Immature natural killer cell (primary cell): Measurements from ENCODE around the gene EMID1. TPM values are rescaled to one million over a fixed set of nuclear protein-coding genes. Genes with fewer than 3 reads are reported as not detected.
A peak's percentile ranks its signal among the peaks of the same experiment; 100 is the strongest.

Experiments
- DNase-seq, 3 donors: peaks; one replicate each; pipeline ENCODE4 v3.0.0; 2022; ENCODE audit warnings: mixed read lengths in 1 of 3
- H3K27ac Mint-ChIP-seq, 6 donors: one replicate each; pipeline ENCODE4 v1.8.0; 2020; ENCODE audit warnings: mixed read lengths in 6 of 6, mild to moderate bottlenecking in 5 of 6, inconsistent platforms in 4 of 6, moderate library complexity in 3 of 6
- H3K27me3 Mint-ChIP-seq, 3 donors: one replicate each; pipeline ENCODE4 v1.8.0; 2020 to 2021; ENCODE audit warnings: low read depth in 3 of 3, mild to moderate bottlenecking in 3 of 3, mixed read lengths in 3 of 3, moderate library complexity in 3 of 3, inconsistent platforms in 1 of 3
- H3K36me3 Mint-ChIP-seq, 3 donors: one replicate each; pipeline ENCODE4 v1.8.0; 2020; ENCODE audit warnings: mixed read lengths in 3 of 3, inconsistent platforms in 2 of 3, mild to moderate bottlenecking in 2 of 3
- H3K4me1 Mint-ChIP-seq, 2 donors: one replicate each; pipeline ENCODE4 v1.8.0; 2020; ENCODE audit warnings: inconsistent platforms in 2 of 2, mild to moderate bottlenecking in 2 of 2, mixed read lengths in 2 of 2, moderate library complexity in 1 of 2
- H3K4me3 Mint-ChIP-seq, 5 donors: one replicate each; pipeline ENCODE4 v1.8.0; 2020; ENCODE audit warnings: mild to moderate bottlenecking in 5 of 5, mixed read lengths in 5 of 5, inconsistent platforms in 3 of 5, moderate library complexity in 3 of 5
- H3K9me3 Mint-ChIP-seq, 6 donors: one replicate each; pipeline ENCODE4 v1.8.0; 2020; ENCODE audit warnings: mild to moderate bottlenecking in 6 of 6, mixed read lengths in 6 of 6, inconsistent platforms in 4 of 6, moderate library complexity in 3 of 6
- polyA plus RNA-seq, 3 donors: library from polyadenylated mRNA; unstranded; fragments of 300-500 nt; fragmentation: Illumina TruSeq; gene quantifications; one replicate each; pipeline ENCODE4 v1.2.3, GENCODE V29; 2021

Gene EMID1
- polyA plus RNA-seq, 3 donors from 2014 or later, result 0.29 to 0.91 TPM; not detected in 1

DNA sequence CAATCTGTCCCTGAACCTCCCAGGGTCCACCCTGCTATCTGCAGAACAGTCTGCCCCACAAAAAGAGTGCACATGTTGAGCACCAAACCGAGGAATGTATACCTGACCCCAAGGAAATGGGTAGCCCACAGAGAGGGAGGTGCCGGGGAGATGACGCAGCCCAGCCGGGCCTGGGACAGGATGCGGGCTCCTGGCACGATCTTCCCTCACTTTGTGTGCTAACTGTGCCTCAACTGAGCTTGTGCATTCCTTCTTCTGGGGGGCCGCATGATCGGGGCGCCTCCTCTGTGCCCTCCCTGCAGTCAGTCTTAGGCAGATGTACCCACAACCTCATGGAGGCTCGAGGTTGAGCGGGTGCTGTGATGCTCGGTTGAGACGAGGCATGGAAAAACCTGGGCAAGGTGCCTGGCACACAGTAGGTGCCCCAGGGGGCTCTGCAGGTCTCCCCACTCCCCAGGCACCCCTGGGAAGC lies 103.1 kb downstream of the EMID1 start:
- Mint-ChIP-seq H3K27ac (no peak overlapping the region), H3K9me3 (no peaks in the 10 kb centered on the region), H3K36me3 (no peaks in the 10 kb centered on the region), H3K27me3 (peaks cover 9 to 12% (median 9%) of the 10 kb centered on the region in 3 donors), H3K4me3 (peak overlapping the region in 3 of 5 donors; percentile 18 to 41 (median 30)), H3K4me1 (peaks cover 9 to 18% of the 10 kb centered on the region in 2 donors)
- peak in 1 of 3 donors; percentile 20 for DNase-seq

Other genes starting within 250 kb of the EMID1 start
- gene C22orf31, start 144.1 kb upstream of the EMID1 start, polyA plus RNA-seq, result not detected
- not detected for gene KREMEN1, start 132.9 kb upstream of the EMID1 start, polyA plus RNA-seq
- 10 to 100 TPM in 1 of 3 donors, 1 to 10 TPM in 2; 4.5 to 11.7 (median 5.4) TPM for gene RHBDD3, start 62.1 kb downstream of the EMID1 start, polyA plus RNA-seq
- 100 to 1,000 TPM; 135 to 218 (median 214) TPM for gene EWSR1, start 62.4 kb downstream of the EMID1 start, polyA plus RNA-seq
- 1 to 10 TPM in 1 of 3 donors, under 1 TPM in 1, not detected in 1; 0.26 to 1.2 TPM for gene GAS2L1, start 100.8 kb downstream of the EMID1 start, polyA plus RNA-seq
- not detected for gene RASL10A, start 109.8 kb downstream of the EMID1 start, polyA plus RNA-seq
- 10 to 100 TPM; 11.8 to 32.4 (median 12.1) TPM for gene AP1B1, start 182.7 kb downstream of the EMID1 start, polyA plus RNA-seq
- gene RFPL1, start 232.7 kb downstream of the EMID1 start, polyA plus RNA-seq, result not detected